ENCODE results near the gene OLFM3. TPM values are rescaled to one million over a fixed set of nuclear protein-coding genes. Genes with fewer than 3 reads are reported as not detected.

OLFM3 gene
- not detected in 2 replicates for total RNA-seq

GRCh38 chr1:101996825-101997465 is at the start of gene OLFM3:
TSS of gene OLFM3 (minus strand) at chr1:101996926.

Data from smooth muscle cell of trachea (primary cell).